Testis (tissue), 2 donors: ENCODE data around the gene FIBCD1.

Experiments
- POLR2A ChIP-seq: fragments of 450-650 bp; IDR thresholded peaks from one replicate; pipeline ENCODE4 v1.6.1; 2017; ENCODE audit warnings: antibody characterized with exemption, mild to moderate bottlenecking, moderate library complexity
- TF ChIP-seq, protein P1 (sequence below), 3 experiments: fragments of 450-650 bp in 2 of 3; fragments of 200-600 bp in 1 of 3; sonication (generic) in 1 of 3; IDR thresholded peaks; one replicate each; pipeline ENCODE4 v1.5.1; 2016 to 2019; ENCODE audit warnings: antibody characterized with exemption in 3 of 3, mild to moderate bottlenecking in 2 of 3, moderate library complexity in 1 of 3

GRCh38 chr9:130973686-130974281 lies 34.7 kb upstream of the FIBCD1 start:
- TF ChIP-seq, protein P1, sequence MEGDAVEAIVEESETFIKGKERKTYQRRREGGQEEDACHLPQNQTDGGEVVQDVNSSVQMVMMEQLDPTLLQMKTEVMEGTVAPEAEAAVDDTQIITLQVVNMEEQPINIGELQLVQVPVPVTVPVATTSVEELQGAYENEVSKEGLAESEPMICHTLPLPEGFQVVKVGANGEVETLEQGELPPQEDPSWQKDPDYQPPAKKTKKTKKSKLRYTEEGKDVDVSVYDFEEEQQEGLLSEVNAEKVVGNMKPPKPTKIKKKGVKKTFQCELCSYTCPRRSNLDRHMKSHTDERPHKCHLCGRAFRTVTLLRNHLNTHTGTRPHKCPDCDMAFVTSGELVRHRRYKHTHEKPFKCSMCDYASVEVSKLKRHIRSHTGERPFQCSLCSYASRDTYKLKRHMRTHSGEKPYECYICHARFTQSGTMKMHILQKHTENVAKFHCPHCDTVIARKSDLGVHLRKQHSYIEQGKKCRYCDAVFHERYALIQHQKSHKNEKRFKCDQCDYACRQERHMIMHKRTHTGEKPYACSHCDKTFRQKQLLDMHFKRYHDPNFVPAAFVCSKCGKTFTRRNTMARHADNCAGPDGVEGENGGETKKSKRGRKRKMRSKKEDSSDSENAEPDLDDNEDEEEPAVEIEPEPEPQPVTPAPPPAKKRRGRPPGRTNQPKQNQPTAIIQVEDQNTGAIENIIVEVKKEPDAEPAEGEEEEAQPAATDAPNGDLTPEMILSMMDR (IDR thresholded peaks at IDR 0.05) = no peak
- no peak for TF ChIP-seq POLR2A
